Gastroesophageal sphincter (tissue), 3 donors: Measurements from ENCODE around the gene PRMT6.

Experiments used
- CTCF ChIP-seq, 4 experiments: fragments of 200-600 bp in 2 of 4; fragments of 450-650 bp in 2 of 4; sonication (generic) in 1 of 4; IDR thresholded peaks; one replicate each; pipeline ENCODE4 v1.5.1; 2017 to 2019; ENCODE audit warnings: antibody characterized with exemption in 4 of 4, mild to moderate bottlenecking in 2 of 4, moderate library complexity in 2 of 4
- EP300 ChIP-seq: sonication (generic); formaldehyde crosslinking; IDR thresholded peaks from one replicate; pipeline ENCODE4 v1.6.1; 2017; ENCODE audit warnings: antibody characterized with exemption, mild to moderate bottlenecking
- POLR2A ChIP-seq, 2 donors: fragments of 450-650 bp; IDR thresholded peaks; one replicate each; pipeline ENCODE4 v1.6.1; 2017; ENCODE audit warnings: antibody characterized with exemption in 2 of 2, mild to moderate bottlenecking in 2 of 2, moderate library complexity in 1 of 2
- POLR2AphosphoS5 ChIP-seq: sonication (generic); formaldehyde crosslinking; IDR thresholded peaks from one replicate; pipeline ENCODE4 v1.6.1; 2017; ENCODE audit warnings: antibody characterized with exemption

GRCh38 chr1:107081102-107081501 is 24.6 kb downstream of the PRMT6 start:
- no peak for TF ChIP-seq CTCF (IDR thresholded peaks at IDR 0.05)
- TF ChIP-seq POLR2A (IDR thresholded peaks at IDR 0.05), result no peak
- TF ChIP-seq POLR2AphosphoS5, result no peak
- TF ChIP-seq EP300, result no peak
